HG03469 (cell line): ENCODE measurements around the gene PIAS4.
"Not testable (repeated sequence)": the region's sequence is repeated elsewhere in the genome, so short reads cannot be mapped to it uniquely, and the experiment has no call there.

ENCODE experiments used
- ATAC-seq: cut with Tn5 transposase; IDR thresholded peaks from one replicate; pipeline ENCODE4 v1.9.1; 2021; ENCODE audit warnings: mild to moderate bottlenecking, moderate library complexity, moderate number of reproducible peaks; ENCODE audit not compliant: unreplicated experiment

Gene PIAS4

DNA sequence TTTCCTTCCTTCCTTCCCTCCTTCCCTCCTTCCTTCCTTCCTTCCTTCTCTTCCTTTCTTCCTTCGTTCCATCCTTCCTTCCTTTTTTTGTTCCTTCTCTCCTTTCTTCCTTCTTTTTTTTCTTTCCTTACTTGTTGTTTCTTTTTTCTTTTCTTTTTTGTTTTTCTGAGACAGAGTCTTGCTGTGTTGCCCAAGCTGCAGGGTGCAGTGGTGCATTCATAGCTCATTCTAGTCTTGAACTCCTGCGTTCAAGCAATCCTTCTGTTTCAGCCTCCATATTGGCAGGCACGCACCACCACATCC lies 16.8 kb upstream of the PIAS4 start:
- ATAC-seq, result no peak

DNA sequence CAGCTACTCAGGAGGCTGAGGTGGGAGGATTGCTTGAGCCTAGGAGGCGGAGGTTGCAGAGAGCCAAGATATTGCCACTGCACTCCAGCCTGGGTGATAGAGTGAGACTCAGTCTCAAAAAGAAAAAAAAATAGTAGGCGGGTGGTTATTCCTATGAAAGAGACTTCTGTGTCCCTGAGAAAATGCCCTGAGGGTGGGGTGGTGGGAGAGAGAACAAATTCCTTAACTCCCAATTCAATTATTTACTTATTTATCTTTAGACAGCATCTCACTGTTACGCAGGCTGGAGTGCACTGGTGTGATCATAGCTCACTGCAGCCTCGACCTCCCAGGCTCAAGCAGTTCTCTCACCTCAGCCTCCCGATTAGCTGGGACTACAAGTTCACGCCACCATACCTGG lies 11.9 kb upstream of the PIAS4 start:
- no peak for ATAC-seq

DNA sequence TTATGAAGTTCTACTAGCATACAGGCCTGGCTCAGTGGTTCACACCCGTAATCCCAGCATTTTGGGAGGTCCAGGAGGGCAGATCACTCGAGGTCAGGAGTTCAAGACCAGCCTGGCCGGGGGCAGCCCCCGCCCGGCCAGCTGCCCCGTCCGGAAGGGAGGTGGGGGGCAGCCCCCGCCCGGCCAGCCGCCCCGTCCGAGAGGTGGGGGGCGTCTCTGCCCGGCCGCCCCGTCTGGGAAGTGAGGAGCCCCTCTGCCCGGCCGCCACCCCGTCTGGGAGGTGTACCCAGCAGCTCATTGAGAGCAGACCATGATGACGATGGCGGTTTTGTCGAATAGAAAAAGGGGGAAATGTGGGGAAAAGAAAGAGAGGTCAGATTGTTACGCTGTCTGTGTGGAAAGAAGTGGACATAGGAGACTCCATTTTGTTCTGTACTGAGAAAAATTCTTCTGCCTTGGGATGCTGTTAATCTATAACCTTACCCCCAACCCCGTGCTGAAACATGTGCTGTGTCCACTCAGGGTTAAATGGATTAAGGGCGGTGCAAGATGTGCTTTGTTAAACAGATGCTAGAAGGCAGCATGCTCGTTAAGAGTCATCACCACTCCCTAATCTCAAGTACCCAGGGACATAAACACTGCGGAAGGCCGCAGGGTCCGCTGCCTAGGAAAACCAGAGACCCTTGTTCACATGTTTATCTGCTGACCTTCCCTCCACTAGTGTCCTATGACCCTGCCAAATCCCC lies 8.7 kb upstream of the PIAS4 start:
- not testable (repeated sequence) for ATAC-seq

DNA sequence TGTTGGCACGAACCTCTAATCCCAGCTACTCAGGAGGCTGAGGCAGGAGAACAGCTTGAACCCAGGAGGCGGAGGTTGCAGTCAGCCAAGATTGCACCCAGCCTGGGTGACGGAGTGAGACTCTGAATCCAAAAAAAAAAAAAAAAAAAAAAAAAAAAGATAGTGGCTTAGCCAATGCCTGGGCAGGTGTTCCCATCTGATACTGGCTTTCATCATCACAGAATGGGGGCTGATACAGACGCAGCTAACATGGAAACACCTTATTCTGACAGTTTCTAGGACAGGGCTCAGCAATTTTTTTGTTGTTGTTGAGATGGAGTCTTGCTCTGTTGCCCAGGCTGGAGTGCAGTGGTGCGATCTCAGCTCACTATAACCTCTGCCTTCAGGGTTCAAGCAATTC lies 6.7 kb upstream of the PIAS4 start:
- ATAC-seq, result not testable (repeated sequence)

DNA sequence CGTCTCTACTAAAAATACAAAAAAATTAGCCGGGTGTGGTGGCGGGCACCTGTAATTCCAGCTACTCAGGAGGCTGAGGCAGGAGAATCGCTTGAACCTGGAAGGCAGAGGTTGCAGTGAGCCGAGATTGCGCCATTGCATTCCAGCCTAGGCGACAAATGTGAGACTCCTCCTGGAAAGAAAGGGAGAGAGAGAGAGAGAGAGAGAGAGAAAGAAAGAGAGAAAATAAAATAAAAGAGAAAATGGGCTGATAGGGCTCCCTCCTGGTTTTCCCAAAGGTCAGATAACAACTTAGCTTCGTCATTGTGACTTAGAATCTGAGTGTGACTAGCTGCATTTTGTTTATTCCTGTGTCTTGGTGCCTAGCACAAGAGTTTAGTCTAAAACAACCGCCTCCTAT lies 2.1 kb upstream of the PIAS4 start:
- not testable (repeated sequence) for ATAC-seq

DNA sequence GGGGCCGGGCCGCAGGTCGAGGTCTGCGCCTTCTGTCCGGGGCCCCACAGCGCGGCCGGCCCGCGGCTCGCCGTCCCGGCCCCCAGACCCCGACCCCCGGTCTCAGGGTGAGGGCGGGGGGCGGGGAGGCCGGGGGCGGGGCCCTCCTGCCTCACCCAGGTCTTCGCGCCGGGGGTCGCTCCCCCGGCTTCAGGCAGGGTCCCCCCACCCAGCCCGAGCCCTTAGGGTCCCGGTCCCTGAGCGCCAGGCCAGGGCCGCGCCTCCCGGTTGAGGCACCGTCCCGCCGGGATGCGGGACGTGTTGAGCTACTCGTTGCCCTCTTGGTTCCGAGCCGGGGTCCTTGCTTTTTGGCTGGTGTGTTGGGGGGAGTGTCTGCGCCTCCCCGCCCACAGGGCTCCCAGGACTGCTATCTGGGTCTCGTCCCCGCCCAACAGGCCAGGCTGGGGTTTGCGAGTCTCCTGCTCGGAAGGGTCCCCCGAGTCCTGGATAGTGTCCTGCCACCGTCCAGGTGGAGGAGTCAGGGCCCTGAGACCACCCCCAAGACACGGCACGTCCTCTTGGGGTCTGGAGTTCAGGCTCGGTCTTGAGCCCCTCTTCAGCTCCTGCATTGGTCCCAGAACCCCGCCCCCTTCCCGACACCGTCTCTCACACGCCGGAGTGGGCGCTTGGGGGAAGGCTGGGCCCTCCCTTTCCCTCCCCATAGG lies 452 bp downstream of the PIAS4 start:
- peak; percentile 7 for ATAC-seq

DNA sequence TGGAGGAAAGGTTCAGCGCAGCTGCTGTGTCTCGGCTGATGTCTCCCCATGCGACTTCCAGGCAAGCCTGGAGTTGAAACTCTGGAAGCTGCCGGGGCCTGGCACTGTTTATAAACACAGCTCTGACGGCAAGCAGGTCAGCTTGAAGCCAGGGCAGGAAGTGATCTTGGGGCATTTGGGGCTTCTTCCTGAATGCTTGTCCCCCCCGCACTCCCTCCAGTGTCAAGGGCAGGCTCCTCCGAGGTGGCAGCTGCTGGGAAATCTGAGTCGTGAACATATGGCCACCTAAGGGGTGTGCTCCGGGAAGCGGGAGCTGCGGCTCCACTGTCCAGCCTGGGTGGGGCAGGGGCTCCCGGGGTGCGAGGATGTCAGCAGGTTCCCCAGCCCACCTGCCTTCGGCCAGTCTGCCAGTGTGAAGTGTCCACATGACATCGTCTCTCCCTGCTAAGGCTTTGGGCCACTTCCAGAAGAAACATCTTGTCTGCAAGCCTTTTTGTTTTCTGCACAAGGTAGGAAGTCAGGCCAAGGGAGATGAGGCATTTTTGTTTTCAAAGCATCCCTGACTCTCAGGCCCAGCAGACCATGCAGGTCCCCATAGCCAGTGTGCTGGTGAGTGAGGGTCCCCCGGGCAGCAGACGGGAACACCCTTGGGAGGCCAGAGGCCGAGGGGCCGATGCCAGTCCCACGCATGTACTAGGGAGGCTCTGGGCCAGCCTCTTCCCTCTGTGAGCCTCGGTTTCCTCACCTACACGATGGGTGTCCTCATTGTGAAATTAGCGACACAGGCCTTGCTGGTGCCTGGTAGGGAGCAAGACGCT lies 2.7 kb downstream of the PIAS4 start:
- ATAC-seq, result no peak

DNA sequence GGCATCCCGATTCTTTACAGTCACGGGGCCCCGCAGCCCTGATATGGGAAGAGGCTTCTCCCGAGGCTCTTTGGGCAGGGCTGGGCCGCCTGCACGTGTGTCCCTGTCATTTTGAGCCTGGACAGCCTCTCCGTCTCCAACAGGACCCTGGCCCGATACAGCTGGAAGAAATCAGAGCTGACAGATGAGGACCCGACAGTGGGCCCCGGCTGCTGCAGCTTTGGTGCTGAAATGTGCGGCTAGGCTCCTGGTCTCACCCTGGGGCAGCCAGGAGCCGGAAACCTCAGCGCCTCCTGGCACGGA lies 3.2 kb downstream of the PIAS4 start:
- no peak for ATAC-seq

DNA sequence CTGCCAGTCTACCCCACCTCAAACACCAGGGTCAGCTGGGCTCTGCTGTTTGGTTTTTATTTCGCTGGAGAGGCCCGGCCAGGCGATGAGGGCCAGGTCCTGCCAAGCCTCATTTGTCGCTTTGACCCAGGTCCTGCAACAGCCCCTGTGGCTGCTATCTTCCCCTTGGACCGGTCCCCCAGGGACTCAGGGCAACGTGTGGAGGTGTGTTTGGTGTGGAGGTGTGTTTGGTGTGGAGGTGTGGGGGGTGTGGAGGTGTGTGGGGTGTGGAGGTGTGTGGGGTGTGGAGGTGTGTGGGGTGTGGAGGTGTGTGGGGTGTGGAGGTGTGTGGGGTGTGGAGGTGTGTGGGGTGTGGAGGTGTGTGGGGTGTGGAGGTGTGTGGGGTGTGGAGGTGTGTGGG lies 3.9 kb downstream of the PIAS4 start:
- ATAC-seq, result not testable (repeated sequence)

DNA sequence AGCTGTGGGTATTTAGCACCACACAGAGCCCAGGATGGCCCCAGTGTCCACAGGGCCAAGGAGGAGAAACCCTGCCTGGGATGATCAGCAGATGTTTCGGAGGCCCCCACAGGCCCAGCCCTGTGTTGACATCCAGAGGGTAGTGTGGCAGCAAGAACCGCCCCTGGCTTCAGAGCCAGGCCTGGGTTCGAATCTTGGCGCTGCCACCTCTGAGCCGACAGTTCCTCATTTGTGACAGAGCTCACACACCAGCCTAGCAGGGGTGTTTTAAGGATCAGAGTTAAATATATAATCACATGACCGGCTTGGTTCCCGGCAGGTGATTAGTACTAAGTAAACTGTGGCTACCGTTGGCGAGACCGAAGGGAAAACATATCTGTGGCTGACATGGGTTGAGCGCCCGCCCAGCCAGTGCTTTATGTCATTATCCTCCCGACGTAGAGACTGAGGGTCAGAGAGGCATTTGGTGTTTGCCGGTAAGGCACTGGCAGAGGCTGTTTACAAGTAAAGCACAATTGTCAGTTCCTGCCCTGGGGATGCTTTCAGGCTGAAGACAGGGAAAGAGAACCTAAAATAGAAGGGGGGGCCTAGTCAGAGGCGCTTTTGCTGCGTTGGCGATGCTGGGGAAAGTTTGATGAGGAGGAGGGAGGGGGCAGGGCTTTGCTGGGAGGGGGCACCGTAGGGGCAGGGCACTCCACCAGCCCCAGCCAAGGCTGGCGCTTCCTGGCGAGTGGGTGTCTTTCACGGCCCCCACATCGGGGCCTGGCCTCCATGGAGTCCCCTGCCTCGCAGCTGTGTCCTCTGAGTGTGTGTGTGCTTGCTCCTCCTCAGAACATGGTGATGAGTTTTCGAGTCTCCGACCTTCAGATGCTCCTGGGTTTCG lies 4.8 kb downstream of the PIAS4 start:
- ATAC-seq, result no peak

DNA sequence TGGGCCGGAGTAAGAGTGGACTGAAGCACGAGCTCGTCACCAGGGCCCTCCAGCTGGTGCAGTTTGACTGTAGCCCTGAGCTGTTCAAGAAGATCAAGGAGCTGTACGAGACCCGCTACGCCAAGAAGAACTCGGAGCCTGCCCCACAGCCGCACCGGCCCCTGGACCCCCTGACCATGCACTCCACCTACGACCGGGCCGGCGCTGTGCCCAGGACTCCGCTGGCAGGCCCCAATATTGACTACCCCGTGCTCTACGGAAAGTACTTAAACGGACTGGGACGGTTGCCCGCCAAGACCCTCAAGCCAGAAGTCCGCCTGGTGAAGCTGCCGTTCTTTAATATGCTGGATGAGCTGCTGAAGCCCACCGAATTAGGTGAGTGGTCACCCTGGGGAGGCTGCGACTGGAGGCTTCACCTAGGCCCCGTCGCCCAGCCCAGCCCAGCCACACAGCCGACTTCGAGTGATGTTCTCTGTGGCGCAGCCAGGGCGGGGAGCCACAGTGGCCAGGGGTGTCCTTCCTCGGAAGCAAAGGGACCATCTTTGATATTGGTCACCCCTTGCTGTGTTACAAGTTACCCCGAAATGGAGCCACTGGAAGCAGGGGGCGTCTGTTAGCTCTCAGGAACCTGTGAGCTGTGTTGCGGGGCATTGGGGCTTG lies 5.6 kb downstream of the PIAS4 start:
- ATAC-seq, result no peak

DNA sequence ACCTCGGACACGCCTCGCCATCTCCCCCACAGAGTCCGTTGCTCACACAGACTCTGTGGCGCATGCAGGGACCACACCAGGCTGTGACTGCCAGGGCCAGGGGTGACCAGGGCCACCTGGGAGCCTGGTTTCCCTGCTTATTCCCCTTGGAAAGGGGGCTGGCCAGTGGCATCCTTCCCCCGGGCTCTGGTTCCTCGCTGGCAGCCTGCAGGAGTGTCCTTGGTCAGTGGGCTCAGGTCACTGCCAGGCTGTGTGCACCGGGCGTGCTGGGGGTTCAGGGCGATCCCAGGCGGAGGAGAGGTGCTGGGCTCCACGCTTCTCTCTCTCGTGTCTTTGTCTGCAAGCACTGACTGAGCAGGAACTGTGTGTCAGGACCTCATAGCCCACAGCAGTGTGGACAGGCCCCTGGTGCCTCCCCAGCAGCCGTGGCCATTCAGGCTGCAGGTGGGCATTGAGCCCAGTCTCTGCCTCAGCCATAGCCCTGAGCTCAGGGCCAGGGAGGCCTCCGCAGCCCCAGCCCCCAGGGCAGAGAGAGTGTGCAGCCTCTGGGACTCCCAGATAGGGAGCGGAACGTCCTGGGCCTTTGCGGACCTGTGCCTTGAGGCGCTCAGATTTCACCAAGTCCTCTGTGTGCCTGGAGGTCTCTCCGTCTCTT lies 6.5 kb downstream of the PIAS4 start:
- no peak for ATAC-seq

DNA sequence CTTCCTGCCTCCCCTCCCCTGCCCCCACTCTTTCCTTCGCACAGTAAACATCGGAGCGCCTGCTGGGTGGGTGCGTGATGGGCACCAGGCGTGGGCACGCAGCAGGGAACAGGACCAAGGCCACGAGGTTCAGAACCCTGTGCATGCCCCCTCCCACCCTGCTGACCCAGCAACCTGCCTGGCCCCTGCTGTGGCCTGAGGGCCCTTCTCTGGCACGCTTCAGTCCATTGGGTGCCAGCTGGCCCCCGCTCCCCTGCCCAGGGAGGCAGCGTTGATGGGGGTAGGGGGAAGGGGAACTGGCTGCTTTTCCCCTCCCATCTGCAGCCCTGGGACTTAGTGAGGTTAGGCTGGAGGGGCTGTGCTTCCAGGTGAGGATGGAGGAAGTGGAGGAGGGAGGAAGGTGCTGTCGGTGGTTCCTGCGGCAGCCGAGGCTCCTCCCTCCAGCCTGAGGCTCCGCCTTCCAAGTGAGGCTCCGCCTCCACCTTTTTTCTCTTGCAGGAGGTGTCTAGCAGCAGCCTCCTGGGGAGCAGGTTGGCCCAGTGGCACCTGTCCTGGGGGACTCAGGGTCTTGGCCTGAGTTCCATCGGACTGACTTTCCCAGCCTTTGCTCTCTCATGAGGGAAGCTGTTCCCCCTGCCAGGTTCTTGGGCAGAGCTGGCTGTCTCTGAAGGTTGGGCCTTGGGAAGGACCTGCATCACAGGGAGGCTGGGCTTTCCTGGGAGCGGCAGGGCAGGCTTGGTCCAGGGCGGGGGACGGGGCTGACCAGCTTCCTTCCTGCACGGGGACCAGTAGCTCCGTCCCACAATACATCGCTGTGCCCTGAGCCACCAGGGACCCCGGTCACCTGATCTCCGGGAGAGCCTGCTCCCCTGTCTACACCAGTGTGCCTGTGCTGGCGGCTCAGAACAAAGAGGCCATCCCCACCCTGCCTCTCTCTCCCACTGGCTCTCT lies 7.3 kb downstream of the PIAS4 start:
- no peak for ATAC-seq

DNA sequence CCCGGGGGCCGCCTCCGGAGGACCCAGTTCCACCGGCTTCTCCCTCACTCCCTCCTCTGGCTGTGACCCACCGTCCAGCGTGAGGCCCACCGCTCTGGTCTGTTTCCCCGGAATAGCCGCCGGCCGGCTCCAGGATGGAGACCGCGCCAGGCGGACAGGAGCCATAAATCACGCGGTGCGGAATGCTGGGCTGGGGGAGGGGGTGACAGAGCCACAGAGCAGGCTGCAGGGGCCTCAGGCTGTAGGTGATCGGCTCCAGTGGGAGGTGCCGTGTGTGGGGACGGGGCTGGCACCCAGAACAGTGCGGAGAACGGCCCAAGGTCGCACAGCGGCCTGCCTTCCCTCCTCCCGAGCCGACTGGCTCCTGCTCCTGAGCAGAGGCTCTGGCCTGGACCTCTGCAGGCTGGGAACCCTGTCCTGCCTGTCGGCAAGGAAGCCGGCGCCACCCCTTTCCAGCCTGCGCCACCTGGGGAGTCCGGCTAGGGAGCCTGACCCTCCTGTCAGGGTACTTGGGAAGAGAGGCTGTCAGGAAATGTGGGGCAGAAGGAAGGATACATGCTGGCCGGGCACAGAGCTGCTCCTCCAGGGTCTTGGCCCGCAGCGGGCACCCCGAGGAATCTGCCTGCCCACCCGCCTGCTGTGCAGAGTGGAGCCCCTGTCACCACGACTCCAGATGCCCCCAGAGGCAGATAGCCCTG lies 8.3 kb downstream of the PIAS4 start:
- ATAC-seq, result no peak

DNA sequence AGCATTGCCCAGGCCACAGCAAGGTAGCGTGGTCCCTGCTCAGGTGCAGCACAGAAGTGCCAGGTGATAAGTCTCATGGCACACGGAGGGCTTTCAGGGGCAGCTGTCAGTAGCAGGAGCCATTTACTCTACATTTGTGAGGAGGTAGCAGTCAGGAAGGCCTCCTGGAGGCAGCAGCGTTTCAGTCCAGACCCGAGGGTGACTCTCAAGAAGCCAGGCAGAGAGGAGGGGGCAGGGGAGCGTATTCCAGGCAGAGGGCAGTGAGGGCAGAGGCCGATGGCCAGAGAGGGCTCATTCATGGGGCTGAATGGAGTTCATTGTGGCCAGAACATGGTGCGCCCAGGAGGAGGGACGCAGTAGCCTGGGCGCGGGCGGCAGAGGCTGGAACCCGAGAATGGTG lies 8.9 kb downstream of the PIAS4 start:
- no peak for ATAC-seq

DNA sequence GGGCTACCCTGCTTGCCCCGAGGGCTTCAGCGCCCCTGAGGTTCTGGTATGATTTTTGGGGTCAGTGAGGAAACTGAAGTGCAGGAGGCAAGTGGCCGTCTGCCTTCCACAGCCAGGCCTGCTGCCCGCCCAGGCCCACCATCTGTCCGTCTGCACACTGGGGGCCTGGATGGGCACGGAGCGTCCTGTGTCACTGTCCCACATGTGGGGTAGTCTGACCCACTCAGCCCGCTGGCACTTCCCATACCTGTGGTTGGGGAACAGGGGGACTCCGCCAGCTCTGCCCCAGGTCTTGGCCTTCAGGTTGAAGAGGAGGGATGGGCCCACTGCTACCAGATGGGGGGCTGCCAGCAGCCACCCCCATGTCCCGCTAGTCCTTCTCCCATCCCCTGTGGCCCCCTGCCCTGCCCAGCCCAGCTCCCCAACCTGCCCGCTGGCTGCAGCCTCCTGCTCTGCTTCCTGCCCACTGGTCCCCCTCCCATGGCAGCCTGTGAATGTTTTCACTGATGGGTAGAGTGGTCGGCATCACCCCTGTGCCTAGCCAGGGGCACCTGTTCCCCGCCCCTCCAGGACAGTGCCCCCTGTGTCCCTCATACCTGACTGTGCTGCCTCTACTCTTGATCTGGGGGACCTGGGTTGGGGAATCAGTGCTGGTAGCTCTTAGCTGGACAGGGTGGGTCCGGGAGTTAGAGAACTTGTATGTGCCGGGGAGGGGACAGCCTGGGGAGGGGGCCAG lies 9.5 kb downstream of the PIAS4 start:
- ATAC-seq, result no peak

DNA sequence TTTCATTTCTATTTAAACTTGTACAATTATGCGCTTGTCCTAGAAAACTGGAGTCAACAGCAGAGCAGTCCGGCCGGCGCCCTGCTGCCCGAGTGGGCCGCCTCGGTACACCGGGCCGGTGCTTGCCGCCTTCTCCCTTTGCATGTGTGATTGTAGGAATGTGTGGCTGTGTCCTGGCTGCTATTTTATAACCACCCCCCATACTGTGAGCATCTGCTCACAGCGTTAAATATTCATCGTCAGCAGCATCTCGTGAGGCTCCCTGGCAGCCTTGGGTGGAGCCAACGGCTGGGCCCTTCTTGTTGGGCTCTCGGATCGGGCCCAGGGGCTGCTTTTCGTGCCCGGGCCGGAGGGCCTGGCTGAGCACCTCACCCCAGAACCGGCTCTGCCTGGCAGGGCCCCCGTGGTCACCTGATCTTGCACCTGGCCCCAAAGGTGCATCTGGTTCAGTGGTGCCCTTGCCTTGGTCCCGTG lies 10.6 kb downstream of the PIAS4 start:
- no peak for ATAC-seq
